HUES48 (cell line): Measurements from ENCODE around the gene CHCHD4.

Experiments used
- H3K27ac ChIP-seq: one replicate; pipeline ENCODE4 v1.7.0; 2013; ENCODE audit warnings: low read depth, low read length, inconsistent platforms
- H3K27me3 ChIP-seq: 2 replicates; pipeline ENCODE4 v1.6.1; 2013; ENCODE audit warnings: mild to moderate bottlenecking, low read length; ENCODE audit not compliant: control insufficient read depth, insufficient read depth
- H3K36me3 ChIP-seq: 2 replicates; pipeline ENCODE4 v1.6.1; 2013; ENCODE audit warnings: low read length; ENCODE audit not compliant: control insufficient read depth, insufficient read depth
- H3K4me1 ChIP-seq: 2 replicates; pipeline ENCODE4 v1.6.1; 2013; ENCODE audit warnings: mild to moderate bottlenecking, low read length; ENCODE audit not compliant: control insufficient read depth, insufficient read depth
- H3K4me3 ChIP-seq: 2 replicates; pipeline ENCODE4 v1.5.1; 2013; ENCODE audit warnings: mild to moderate bottlenecking, low read depth, low read length
- H3K9ac ChIP-seq: 2 replicates; pipeline ENCODE4 v1.6.1; 2013; ENCODE audit warnings: mild to moderate bottlenecking, low read depth, low read length, moderate library complexity
- H3K9me3 ChIP-seq: 2 replicates; pipeline ENCODE4 v1.6.1; 2013; ENCODE audit warnings: low read length; ENCODE audit not compliant: control insufficient read depth, insufficient read depth

CHCHD4 gene

GRCh38 chr3:14133876-14134275 is 9.2 kb upstream of the CHCHD4 start:
- H3K27me3 ChIP-seq, result no peaks in the 10 kb centered on the region
- H3K36me3 ChIP-seq, result peaks cover 90% of the 10 kb centered on the region
- no peak overlapping the region for H3K4me3 ChIP-seq
- no peaks in the 10 kb centered on the region for H3K4me1 ChIP-seq
- no peak overlapping the region for H3K9ac ChIP-seq
- H3K9me3 ChIP-seq, result no peaks in the 10 kb centered on the region
- no peak overlapping the region for H3K27ac ChIP-seq

- no peaks in the 10 kb centered on the region for H3K27me3 ChIP-seq
- no peak overlapping the region for H3K4me3 ChIP-seq
- H3K36me3 ChIP-seq, result peaks cover 90% of the 10 kb centered on the region
- no peaks in the 10 kb centered on the region for H3K9me3 ChIP-seq
- H3K27ac ChIP-seq, result no peak overlapping the region
- H3K9ac ChIP-seq, result no peak overlapping the region
- no peaks in the 10 kb centered on the region for H3K4me1 ChIP-seq
Measured at GRCh38 chr3:14133188-14133800, 8.6 kb upstream of the CHCHD4 start.

- Histone ChIP-seq H3K27me3 (no peaks in the 10 kb centered on the region), H3K9ac (no peak overlapping the region), H3K9me3 (no peaks in the 10 kb centered on the region), H3K27ac (no peak overlapping the region), H3K36me3 (peaks cover 92% of the 10 kb centered on the region), H3K4me1 (no peaks in the 10 kb centered on the region), H3K4me3 (no peak overlapping the region)
Measured at GRCh38 chr3:14132689-14133088, 8.0 kb upstream of the CHCHD4 start.

DNA sequence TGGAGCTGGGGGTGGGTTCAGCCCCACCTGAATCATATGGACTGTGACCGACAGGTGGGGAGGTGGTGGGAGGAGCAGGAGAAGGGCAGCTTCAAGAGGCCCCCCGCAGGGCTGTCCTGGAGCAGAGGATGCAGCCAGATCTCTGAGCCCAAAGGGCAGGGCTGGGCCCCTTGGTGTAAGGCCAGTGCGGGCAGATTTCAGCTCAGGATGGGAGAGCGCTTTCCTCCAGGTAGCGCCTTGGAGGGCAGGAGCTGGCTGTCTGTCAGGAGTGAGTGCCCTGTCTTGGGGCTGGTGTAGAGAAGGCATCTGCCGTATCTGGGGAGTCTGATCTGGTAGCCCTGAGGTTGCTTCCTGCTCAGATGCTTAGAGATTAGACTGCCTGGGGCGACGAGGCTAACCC is 7.5 kb upstream of the CHCHD4 start:
- H3K27ac ChIP-seq, result no peak overlapping the region
- no peak overlapping the region for H3K9ac ChIP-seq
- H3K9me3 ChIP-seq, result no peaks in the 10 kb centered on the region
- H3K4me1 ChIP-seq, result no peaks in the 10 kb centered on the region
- no peak overlapping the region for H3K4me3 ChIP-seq
- H3K27me3 ChIP-seq, result no peaks in the 10 kb centered on the region
- peaks cover 92% of the 10 kb centered on the region for H3K36me3 ChIP-seq

- Histone ChIP-seq H3K27me3 (no peaks in the 10 kb centered on the region), H3K4me3 (no peak overlapping the region), H3K36me3 (peaks cover 82% of the 10 kb centered on the region), H3K9ac (no peak overlapping the region), H3K27ac (no peak overlapping the region), H3K9me3 (no peaks in the 10 kb centered on the region), H3K4me1 (peaks cover 2% of the 10 kb centered on the region; the same call in 1 of the 2 replicates)
Measured at GRCh38 chr3:14131134-14131533, 6.5 kb upstream of the CHCHD4 start.

DNA sequence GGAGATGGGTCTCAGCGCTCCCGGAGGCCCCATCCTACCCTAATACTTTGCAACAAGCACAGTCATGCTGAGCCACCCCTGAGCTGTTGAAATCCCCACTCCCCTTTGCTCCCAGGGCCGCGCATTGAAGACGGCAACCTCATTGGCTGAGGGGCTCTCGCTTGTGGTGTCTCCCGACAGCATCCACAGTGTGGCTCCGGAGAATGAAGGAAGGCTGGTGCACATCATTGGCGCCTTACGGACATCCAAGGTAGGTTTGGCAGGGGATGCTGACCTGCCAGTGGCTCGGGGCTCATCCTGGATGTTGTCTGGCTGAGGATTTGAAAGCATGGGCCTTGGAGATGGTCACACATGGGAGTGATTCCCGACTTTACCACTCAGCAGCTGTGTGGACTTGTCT is 6.0 kb upstream of the CHCHD4 start:
- Histone ChIP-seq H3K4me3 (no peak overlapping the region), H3K9ac (no peak overlapping the region), H3K27me3 (no peaks in the 10 kb centered on the region)

GRCh38 chr3:14130230-14130629 is 5.6 kb upstream of the CHCHD4 start:
- H3K36me3 ChIP-seq, result peaks cover 73% of the 10 kb centered on the region
- H3K27ac ChIP-seq, result no peak overlapping the region
- H3K4me3 ChIP-seq, result no peak overlapping the region

More for the DNA sequence above, 6.0 kb upstream of the CHCHD4 start:
- Histone ChIP-seq H3K4me1 (peaks cover 5% of the 10 kb centered on the region; the same call in 1 of the 2 replicates), H3K27ac (no peak overlapping the region), H3K9me3 (no peaks in the 10 kb centered on the region), H3K36me3 (peaks cover 78% of the 10 kb centered on the region)

GRCh38 chr3:14129296-14129695 is 4.6 kb upstream of the CHCHD4 start:
- Histone ChIP-seq H3K4me3 (no peak overlapping the region), H3K27me3 (no peaks in the 10 kb centered on the region), H3K36me3 (peaks cover 64% of the 10 kb centered on the region), H3K9ac (no peak overlapping the region), H3K9me3 (no peaks in the 10 kb centered on the region), H3K27ac (no peak overlapping the region), H3K4me1 (peaks cover 5% of the 10 kb centered on the region; the same call in 1 of the 2 replicates)

More at GRCh38 chr3:14130230-14130629, 5.6 kb upstream of the CHCHD4 start:
- no peak overlapping the region for H3K9ac ChIP-seq
- H3K9me3 ChIP-seq, result no peaks in the 10 kb centered on the region
- no peaks in the 10 kb centered on the region for H3K27me3 ChIP-seq
- peaks cover 5% of the 10 kb centered on the region; the same call in 1 of the 2 replicates for H3K4me1 ChIP-seq

DNA sequence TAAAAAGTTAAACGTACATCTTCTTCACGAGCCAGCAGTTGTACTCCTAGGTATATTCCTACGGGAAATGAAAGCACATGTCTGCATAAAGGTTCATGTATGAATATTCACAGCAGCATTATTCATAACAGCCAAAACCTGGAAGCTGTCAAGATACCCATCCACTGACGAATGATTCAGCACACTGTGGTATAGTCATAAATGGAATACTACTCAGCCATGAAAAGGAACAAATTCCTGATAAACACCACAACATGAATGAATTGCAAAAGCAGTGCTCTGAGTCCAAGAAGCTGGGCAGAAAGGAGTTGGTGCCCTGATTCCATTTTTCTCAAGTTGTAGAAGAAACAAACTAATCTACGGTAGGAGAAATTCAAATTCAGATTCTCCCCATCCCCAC is 4.1 kb upstream of the CHCHD4 start:
- H3K4me1 ChIP-seq, result peaks cover 7% of the 10 kb centered on the region
- H3K9me3 ChIP-seq, result no peaks in the 10 kb centered on the region
- H3K9ac ChIP-seq, result no peak overlapping the region
- H3K4me3 ChIP-seq, result no peak overlapping the region
- no peaks in the 10 kb centered on the region for H3K27me3 ChIP-seq
- peaks cover 58% of the 10 kb centered on the region for H3K36me3 ChIP-seq
- H3K27ac ChIP-seq, result no peak overlapping the region

DNA sequence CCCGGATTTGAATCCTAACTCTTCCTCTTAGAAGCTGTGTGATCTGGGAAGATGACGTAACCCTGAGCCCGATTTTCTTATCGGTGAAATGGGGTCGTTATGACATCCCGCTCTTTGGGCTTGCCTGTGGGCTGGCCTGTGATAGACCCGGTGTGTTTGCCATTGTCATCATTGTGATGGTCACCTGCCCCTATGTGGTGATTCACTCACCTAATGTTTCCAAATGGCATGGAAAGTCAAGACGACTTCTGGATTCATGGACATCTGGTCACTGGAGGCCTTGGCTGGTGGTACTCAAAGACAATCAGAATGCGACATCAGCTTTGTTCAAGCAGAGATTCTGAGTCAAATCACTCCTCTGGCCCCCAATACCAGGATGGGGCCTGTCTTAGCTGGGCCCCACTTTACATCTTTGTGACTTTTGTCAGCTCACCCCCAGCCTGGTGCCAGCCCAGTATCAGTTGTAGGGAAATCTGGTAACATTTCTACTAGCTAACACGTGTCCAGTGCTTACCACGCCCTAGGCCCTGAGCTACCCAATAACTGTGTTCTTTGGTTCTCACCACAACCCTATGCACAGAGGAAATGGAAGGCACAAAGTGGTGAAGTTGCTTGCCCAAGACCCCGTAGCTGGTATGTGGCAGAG is 3.0 kb upstream of the CHCHD4 start:
- no peaks in the 10 kb centered on the region for H3K9me3 ChIP-seq
- H3K4me3 ChIP-seq, result no peak overlapping the region
- H3K27me3 ChIP-seq, result no peaks in the 10 kb centered on the region
- H3K36me3 ChIP-seq, result peaks cover 48% of the 10 kb centered on the region
- H3K4me1 ChIP-seq, result peaks cover 17% of the 10 kb centered on the region
- no peak overlapping the region for H3K9ac ChIP-seq
- no peak overlapping the region for H3K27ac ChIP-seq

- peaks cover 17% of the 10 kb centered on the region for H3K4me1 ChIP-seq
- no peak overlapping the region for H3K27ac ChIP-seq
- no peak overlapping the region for H3K9ac ChIP-seq
- no peaks in the 10 kb centered on the region for H3K9me3 ChIP-seq
- H3K27me3 ChIP-seq, result no peaks in the 10 kb centered on the region
- no peak overlapping the region for H3K4me3 ChIP-seq
- peaks cover 42% of the 10 kb centered on the region for H3K36me3 ChIP-seq
Measured at GRCh38 chr3:14126887-14127505, 2.3 kb upstream of the CHCHD4 start.
